Left ventricle myocardium superior (tissue), 1 donor: ENCODE data around the gene ZNF180. TPM values are rescaled to one million over a fixed set of nuclear protein-coding genes. Genes with fewer than 3 reads are reported as not detected.
A peak's percentile ranks its signal among the peaks of the same experiment; 100 is the strongest.
"Not testable (repeated sequence)": the region's sequence is repeated elsewhere in the genome, so short reads cannot be mapped to it uniquely, and the experiment has no call there.

Experiments used
- ATAC-seq: fragments of 200-7000 bp; cut with Tn5 transposase; one replicate; pipeline ENCODE4 v1.9.1; 2020; ENCODE audit warnings: mild to moderate bottlenecking, moderate library complexity
- DNase-seq: peaks from one replicate; pipeline ENCODE4 v3.0.0-alpha.2; 2020
- intact Hi-C: fragments of 100-400 bp; cut with micrococcal nuclease; formaldehyde crosslinking; loops from one replicate; pipeline ENCODE4 v1.11.0; 2022
- total RNA-seq: library from RNA; stranded (reverse); fragmentation: NEBNext Ultra II Directional; extraction: Animal tissue kit (Norgen Biotek cat#: 25700); gene quantifications from one replicate; pipeline ENCODE4 v1.2.1, GENCODE V29; 2021
- donor health status: DM: no; HTN: yes; CAD: no; lungs with severe emphysema.

Gene ZNF180
- total RNA-seq, 1 donor from 2014 or later = 3.6 TPM

DNA sequence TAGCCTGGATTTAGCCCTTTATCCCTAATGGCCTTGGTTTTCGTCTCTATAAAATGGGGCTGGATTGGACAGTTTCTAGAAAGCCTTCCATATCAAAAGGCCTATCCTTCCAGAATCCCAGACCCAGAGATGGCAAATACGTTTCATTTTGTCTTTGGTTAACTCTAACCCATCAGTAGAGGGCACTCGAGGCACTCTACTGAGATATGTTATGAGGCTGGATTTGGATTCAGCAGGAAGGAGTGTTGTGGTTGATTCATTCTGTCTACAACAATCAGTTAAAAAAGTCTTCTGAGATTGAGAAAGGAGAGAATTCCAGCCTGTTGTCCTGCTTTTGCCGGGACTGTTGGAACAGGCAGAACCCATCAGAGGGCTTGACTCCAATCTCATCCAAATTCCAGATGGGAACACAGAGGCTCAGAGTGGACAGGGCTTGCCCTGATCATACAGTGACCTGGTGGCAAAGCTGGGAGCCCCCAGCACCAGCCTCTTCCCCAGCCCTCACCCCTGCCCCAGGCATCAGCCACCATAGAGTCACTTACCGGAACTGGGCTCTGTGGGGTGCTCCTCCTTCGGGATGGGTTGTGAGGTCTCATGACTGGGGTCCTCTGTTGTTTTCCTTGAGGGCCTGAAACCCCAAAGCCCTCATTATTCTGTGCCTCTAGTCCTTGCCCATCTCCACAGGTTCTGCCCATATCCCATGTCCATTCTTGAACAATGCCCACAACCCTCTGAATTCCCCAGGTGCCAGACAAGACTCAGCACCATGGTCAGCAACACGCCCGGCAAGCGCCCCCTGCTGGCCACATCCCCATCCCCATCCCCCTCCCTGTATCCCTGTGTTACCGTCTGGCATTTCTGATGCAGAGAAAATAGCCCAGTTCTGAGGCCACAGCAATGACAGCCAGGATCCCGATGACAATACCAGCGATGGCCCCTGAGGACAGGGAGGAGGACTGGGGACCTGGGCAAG, 12.3 kb upstream of the ZNF180 start:
- intact Hi-C loops = no loop called here
- ATAC-seq (no peak), DNase-seq (no peak)

DNA sequence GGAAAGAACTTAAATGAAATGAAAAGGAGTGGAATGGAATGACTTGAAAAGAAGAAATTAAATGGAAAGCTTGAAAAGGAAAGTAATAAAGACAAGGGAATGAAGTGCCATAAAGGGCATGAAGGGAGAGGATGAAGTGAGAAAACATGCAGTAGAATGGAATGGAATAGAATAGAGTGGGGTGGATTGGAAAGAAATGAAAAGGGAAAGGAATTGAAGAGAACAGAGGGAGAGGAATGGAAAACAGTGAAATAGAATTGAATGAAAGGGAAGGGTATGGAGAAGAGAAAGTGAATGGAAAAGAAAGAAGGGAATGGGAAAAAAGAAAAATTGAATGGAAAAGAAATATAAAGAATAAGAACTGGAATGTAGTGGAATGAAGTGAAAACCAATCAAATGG, 9.2 kb upstream of the ZNF180 start:
- no peak for ATAC-seq
- intact Hi-C loops = no loop called here

DNA sequence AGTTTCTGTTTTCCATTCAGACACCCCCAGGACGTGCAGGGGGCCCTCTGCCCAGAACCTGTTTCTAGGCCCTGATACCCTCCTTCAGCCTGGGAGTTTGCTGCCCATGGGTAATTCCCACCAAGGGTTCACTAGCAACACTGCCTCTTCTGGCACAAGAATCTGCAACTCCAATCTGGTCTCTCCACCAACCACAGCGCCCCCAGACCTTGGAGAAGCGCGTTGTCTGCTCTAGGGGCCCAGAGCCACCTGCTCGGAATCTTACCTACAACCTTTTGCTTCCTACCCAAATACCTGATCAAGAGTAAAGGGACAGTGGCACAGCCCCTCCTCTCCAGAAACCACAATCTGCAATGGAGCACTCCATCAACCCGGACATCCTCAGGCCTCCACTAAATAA, 763 bp downstream of the ZNF180 start:
- intact Hi-C loops = no loop called here
- DNase-seq (no peak), ATAC-seq (no peak)

More for the DNA sequence above, 9.2 kb upstream of the ZNF180 start:
- no peak for DNase-seq

DNA sequence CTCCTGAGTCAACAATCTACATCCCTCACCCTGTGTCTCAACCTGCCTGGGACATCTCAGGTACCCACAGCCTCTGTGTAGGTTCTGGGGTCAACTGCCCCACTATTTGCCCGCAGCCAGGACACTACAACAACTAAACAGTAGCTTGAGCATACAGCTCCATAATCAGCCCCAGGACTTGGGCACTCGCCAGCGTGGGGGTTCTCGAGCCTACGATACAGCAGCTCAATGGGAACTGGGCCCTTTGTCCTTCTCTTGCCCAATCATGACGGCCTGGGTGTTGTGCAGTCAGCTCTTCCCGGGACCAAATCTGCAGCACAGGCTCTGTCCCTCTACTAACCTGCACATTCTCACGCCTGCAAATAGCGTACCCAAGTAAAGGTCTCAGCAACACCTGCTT, 1.3 kb downstream of the ZNF180 start:
- ATAC-seq (no peak), DNase-seq (peak; percentile 31)
- intact Hi-C loops = no loop called here

DNA sequence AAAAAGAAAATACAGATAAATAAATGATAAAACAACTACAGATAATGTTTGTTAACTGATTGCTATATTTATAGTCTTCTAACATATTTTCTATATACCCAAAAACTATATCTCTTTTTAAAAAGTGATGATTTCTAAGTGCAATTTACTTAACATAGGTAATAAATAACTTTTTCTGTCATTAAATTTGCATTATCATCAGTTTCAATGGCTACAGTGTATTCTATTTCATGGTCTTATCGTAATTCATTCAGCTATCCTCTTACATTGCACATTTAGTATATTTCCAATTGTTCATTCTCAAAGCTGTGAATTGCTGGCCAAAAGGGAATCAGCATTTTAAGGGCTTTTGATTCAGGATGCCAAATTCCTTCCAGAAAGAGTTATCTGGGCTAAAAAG, 3.6 kb downstream of the ZNF180 start:
- intact Hi-C loops = no loop called here

DNA sequence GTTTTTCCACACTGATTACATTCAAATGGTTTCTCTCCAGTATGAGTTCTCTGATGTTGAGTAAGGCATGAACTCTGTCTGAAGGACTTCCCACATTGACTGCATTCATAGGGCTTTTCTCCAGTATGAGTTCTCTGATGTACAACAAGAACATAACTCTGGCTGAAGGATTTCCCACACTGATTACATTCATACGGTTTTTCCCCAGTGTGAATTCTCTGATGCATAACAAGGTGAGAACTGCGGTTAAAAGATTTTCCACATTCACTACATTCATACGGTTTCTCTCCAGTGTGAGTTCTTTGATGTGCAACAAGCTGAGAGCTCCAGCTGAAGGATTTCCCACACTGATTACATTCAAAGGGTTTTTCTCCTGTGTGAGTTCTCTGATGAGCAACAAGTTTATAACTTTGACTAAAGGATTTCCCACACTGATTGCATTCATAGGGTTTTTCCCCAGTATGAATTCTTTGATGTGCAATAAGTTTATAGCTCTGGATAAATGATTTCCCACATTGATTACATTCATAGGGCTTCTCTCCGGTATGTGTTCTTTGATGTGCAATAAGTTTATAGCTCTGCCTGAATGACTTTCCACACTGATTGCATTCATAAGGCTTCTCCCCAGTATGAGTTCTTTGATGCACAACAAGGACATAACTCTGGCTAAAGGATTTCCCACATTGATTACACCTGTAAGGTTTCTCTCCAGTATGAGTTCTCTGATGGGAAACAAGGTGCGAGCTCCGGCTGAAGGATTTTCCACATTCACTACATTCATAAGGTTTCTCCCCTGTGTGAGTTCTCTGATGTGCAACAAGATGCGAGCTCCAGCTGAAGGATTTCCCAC, 23.5 kb downstream of the ZNF180 start:
- DNase-seq (no peak), ATAC-seq (no peak)
- intact Hi-C loops = no loop called here

More for the DNA sequence above, 3.6 kb downstream of the ZNF180 start:
- ATAC-seq (no peak), DNase-seq (no peak)

DNA sequence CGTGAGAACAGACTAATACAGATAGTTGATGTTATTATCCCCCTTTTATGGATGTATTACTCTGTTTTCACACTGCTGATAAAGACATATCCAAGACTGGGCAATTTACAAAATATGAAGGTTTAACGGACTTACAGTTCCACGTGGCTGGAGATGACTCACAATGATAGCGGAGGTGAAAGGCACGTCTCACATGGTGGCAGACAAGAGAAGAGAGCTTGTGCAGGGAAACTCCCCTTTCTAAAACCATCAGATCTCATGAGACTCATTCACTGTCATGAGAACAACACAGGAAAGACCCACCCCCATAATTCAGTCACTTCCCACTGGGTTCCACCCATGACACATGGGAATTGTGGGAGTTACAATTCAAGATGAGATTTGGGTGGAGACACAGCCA, 31.6 kb downstream of the ZNF180 start:
- ATAC-seq, DNase-seq, intact Hi-C loops: not testable (repeated sequence)

DNA sequence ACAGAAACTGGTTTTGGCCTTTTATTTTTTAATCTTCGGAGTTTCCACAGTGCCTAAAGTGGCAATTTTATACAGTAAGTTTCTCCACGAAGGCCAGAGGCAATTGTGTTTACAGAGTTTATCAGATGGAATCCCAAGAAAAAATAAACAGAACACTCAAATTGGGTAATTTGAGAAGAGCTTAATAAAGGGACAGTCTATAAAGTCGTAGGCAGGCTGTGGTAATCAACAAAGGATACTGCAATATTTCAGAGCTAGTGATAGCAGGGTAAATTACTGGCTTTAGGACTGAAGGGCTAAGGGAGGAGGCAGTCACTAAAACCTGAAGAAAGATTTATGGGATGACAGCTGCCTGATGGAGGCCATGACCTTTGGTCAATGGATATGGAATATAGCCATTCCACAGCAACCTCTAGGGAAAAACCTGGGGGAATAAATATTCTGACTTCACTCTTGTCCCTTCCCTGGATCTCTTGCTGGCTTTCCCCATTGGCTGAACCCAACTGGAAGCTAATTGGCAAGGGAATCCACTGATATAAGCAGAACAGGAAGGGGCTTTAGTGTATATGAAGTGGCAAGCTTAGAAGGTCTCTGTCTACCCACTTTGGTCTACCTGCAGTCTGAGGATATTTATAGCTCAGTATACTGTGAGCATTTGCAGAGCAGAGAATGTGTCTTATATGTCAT, 37.6 kb downstream of the ZNF180 start:
- ATAC-seq, intact Hi-C loops: not testable (repeated sequence)

DNA sequence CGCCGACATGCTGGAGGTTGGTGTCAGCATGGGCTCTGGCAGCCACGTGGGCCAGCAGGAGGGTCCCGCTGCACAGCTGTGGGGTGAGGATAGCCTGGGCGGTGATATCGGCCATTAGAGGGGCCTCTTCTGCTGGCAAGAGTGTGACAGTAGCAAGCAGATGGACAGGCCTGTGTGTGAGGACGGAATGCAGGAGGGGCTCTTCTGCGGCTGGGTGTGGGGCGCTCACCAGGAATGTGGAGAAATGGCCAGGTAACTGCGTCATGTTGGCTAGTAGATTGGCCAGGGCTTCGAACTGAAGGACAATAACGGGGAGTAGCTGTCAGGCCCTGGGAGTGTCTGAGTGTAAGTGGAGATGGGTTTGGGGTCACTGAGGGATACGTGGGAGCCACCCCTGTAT, 44.3 kb downstream of the ZNF180 start:
- ATAC-seq, intact Hi-C loops, DNase-seq: not testable (repeated sequence)

More for the DNA sequence above, 37.6 kb downstream of the ZNF180 start:
- DNase-seq = not testable (repeated sequence)

DNA sequence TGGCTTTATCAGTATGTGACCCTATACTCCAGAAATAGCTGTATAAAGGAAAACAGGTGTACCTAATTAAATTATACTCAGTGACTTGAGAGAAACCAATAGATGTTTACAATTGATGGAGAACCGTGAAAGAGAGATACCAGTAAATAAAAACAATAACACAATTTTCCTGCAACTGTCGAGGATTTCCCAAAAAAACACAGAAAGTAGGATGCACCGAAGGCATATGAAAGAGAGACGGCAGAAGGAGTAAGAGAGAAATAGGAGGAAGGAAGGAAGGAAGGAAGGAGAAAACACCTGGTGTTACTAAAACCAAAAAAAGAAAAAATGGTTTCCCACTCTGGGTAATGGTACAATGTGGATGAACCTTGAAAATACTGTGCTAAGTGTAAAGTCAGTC, 45.2 kb downstream of the ZNF180 start:
- intact Hi-C loops = no loop called here
- no peak for DNase-seq
- ATAC-seq = no peak

DNA sequence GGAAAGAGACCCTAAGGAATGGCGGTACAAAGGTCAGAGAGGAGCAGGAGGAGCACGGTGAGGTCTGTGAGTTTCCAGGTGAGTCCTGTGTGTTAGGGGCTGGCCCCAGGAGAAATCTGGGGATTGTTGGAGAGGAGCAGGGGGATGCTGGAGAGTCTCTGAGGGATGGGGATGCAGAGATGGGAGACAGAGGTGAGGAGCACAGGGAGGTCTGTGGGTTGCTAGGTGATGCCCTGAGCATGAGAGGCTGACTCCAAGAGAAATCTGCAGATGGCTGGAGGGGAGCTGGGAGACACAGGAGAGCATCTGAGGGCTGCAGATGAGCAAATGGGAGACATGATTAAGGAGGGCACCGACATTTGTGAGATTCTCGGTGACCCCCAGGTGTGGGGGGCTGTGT, 48.0 kb downstream of the ZNF180 start:
- intact Hi-C loops = no loop called here
- DNase-seq = no peak
- ATAC-seq = no peak

DNA sequence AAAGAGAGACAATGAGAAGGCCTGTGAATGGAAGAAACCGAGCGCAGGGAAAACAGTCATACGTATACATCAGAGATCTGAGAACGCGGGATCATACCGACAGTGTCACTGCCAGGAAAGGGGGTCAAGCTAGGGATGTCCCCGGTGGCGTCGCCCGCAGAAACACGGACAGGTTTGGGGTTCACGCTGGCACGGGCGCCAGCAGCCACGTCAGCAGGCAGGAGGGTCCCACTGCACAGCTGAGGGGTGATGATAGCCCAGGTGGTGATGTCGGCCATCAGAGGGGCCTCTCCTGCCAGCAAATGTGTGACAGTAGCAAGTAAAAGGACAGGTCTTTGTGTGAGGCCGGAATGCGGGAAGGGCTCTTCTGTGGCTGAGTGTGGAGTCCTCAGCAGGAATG, 48.6 kb downstream of the ZNF180 start:
- no peak for ATAC-seq
- intact Hi-C loops = no loop called here

DNA sequence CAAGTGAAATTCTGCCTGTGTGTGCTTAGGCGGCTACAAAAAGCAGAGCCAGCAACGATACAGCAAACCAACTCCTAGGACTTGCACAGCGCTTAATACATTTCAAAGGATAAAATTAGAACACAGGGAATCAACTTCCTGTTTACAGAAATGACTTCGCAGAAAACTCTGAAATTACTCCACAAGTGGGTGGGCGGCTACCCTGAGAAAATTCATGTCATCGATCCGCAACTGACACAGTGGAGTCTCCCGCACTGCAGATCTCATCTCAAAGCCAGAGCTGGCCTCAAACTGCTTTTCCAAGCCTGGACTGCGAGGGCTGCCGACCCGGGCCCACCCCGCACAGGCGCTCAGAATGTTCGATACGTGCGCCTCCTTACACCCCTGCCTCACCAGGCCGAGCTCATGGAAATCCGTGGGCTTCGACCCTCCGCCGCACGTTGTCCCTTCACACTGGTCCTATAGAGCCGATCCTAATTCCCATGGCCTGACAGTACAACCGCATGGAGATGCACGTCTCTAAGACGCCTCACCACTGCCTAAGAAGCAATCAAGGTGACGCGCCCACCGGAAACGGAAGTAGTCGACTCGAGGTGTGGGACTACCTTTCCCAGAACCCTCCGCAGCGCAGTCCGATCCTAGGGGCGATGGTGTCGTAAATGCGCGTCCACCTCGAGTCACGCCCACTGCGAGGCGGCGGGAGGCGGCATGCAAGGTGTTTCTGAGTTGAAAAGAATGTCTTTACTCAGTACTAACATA, 52.2 kb downstream of the ZNF180 start, which contains the start of gene ZNF229:
Gene ZNF229 (minus strand): TSS at position 557 of the 759 bp plus-strand sequence. CDS start 5,625 bp downstream, outside the sequence.
- DNase-seq = peak; percentile 92
- peak; percentile 99 for ATAC-seq
- intact Hi-C loops = no loop called here

More for the DNA sequence above, 48.6 kb downstream of the ZNF180 start:
- no peak for DNase-seq

DNA sequence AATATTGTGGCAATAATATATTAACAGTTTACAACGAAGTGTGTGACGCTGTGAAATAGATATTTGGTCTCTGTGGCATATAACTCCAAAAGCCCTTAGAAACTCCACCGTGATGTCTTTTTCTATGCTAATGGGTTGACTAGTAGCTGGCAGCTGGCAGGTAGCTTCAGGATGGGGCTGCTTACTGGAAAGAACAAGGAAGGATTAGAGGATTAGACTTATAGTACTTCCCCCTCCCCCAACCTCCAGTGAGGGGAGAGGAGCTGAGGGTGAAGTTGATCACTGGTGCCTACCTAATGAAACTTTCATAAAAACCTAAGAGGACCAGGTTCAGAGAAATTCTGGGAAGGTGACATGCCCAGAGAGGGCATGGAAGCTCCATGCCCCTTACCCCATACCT, 61.9 kb downstream of the ZNF180 start:
- DNase-seq = no peak
- no peak for ATAC-seq
- intact Hi-C loops = no loop called here

DNA sequence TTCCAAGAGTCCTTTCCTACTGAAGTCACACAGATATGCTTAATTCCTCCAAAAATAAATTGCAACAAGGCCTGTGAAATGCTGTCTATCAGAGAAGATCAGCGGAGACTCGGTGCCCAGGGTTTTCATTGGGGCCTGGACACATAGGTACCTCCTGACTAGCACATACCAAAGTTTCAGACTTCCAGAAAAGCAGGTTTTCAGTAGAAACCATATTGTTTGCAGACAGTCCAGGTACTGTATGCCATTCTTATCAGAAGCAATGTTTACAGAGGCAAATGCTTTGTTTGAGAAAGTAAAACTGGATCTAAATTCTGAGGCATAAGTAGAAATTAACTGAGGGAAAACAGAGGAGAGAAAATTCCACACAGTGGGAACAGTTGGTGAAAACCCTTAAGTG, 64.9 kb downstream of the ZNF180 start:
- ATAC-seq (no peak), DNase-seq (no peak)
- intact Hi-C loops = no loop called here

DNA sequence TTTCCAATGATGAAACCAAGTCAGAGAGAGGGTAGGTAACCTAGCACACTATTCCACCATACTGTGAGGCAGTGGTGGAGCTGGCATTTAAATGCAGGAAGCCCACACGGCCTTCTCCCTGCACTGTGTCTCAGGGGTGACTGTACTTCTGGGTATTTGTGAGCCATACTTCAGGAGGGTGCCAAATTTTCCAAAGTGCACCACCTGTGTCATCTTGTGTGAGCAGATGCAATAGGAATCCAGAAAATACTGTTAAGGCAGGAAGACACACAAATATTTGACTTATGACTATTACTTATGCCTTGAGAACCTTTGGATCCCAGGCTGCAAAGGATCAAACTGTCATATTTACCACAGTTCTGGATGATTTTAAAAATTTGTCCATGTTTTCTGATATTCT, 69.4 kb downstream of the ZNF180 start:
- intact Hi-C loops = no loop called here
- no peak for ATAC-seq

More for the DNA sequence above, 69.4 kb downstream of the ZNF180 start:
- no peak for DNase-seq
